ENCODE data around the gene CNTN2. TPM values are rescaled to one million over a fixed set of nuclear protein-coding genes. Genes with fewer than 3 reads are reported as not detected.

Gene CNTN2
- total RNA-seq, 2 experiments from 2014 or later, result not detected

- peak; percentile 98 for DNase-seq
- Mint-ChIP-seq H3K27ac (peak within 1 kb of the TSS; percentile 98), H3K4me3 (peak within 1 kb of the TSS; percentile 93), H3K27me3 (ENCODE audit: low read depth) (no peaks in the 10 kb centered on the region), H3K36me3 (ENCODE audit: low read depth) (no peaks in the 10 kb centered on the region), H3K9me3 (no peaks in the 10 kb centered on the region), H3K4me1 (ENCODE audit: low read depth) (peaks cover 32% of the 10 kb centered on the region)
- intact Hi-C loops (cut with micrococcal nuclease), result loop anchor here (1.0 to 10.0 kb wide), 13 partner anchors 19 to 710 kb away; partner anchors contain the start of genes DSTYK, MDM4 and PPP1R15B
- CTCF ChIA-PET, result interaction anchor here (0.7 to 2.5 kb wide), 10 partner anchors 8 to 149 kb away, joined by 3 to 12 read pairs (median 3); no protein-coding TSS in a partner anchor
Observed at GRCh38 chr1:205121660-205122488, 78.9 kb downstream of the CNTN2 start, which contains the start of gene RBBP5. TSS of gene RBBP5 (minus strand) at chr1:205121978. CDS start at chr1:205121873, 105 bp downstream.

DNA sequence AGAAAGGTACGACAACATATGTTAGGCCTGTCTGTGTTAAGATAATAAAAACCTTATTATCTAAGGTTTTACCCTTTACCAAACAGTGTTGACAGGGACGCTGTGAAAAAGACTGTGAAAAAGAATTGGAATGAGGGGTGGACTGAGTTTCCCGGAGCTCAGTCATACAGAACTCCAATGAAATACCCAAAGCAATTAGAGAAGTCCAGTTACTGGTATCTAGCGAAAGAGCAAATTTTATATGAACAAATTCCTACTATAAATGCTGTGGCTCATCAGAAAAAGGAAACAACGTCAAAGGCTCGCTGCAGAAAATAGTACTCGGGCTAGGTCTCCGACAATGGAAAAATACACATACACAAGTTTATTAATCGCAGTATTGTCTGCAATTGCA lies 79.5 kb downstream of the CNTN2 start:
- no peaks in the 10 kb centered on the region for H3K36me3 Mint-ChIP-seq (ENCODE audit: low read depth)
- DNase-seq, result no peak
- H3K27me3 Mint-ChIP-seq (ENCODE audit: low read depth), result no peaks in the 10 kb centered on the region
- intact Hi-C loops (cut with micrococcal nuclease), result loop anchor here (1.0 to 10.0 kb wide), 13 partner anchors 19 to 710 kb away; partner anchors contain the start of genes DSTYK, MDM4 and PPP1R15B
- no peaks in the 10 kb centered on the region for H3K9me3 Mint-ChIP-seq
- CTCF ChIA-PET, result interaction anchor here (1.1 to 1.9 kb wide), 7 partner anchors 19 to 203 kb away, joined by 3 to 11 read pairs (median 4); no protein-coding TSS in a partner anchor
- peaks cover 31% of the 10 kb centered on the region for H3K4me1 Mint-ChIP-seq (ENCODE audit: low read depth)
- peak overlapping the region; percentile 98 for H3K27ac Mint-ChIP-seq
- H3K4me3 Mint-ChIP-seq, result peak overlapping the region; percentile 93

DNA sequence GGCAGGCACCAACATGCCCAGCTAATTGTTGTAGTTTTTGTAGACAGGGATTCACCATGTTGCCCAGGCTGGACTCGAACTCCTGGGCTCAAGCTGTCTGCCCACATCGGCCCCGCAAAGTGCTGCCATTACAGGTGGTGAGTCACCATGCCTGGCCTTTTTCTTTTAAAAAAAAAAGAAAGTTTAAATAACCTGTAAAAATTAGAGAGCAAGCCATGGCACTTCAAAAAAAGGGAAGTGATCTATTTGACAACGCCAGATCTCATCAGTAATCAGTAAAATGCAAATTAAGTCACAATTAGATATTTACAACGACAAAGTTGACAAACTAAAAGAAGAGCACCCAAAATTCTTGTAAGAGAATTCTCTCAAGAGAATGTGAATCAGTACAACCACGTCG lies 81.7 kb downstream of the CNTN2 start:
- intact Hi-C loops (cut with micrococcal nuclease), result loop anchor here (5.0 to 10.0 kb wide), 4 partner anchors 73 to 712 kb away; partner anchors contain the start of genes MDM4 and PPP1R15B
- H3K27ac Mint-ChIP-seq, result no peak overlapping the region
- no peaks in the 10 kb centered on the region for H3K36me3 Mint-ChIP-seq (ENCODE audit: low read depth)
- DNase-seq, result no peak
- no peaks in the 10 kb centered on the region for H3K9me3 Mint-ChIP-seq
- CTCF ChIA-PET, result no interaction called here
- H3K4me1 Mint-ChIP-seq (ENCODE audit: low read depth), result peaks cover 23% of the 10 kb centered on the region
- H3K4me3 Mint-ChIP-seq, result no peak overlapping the region
- no peaks in the 10 kb centered on the region for H3K27me3 Mint-ChIP-seq (ENCODE audit: low read depth)

GRCh38 chr1:205127646-205128045 lies 84.6 kb downstream of the CNTN2 start:
- H3K9me3 Mint-ChIP-seq, result no peaks in the 10 kb centered on the region
- no peak for DNase-seq
- H3K4me1 Mint-ChIP-seq (ENCODE audit: low read depth), result peaks cover 4% of the 10 kb centered on the region
- H3K36me3 Mint-ChIP-seq (ENCODE audit: low read depth), result no peaks in the 10 kb centered on the region
- no peaks in the 10 kb centered on the region for H3K27me3 Mint-ChIP-seq (ENCODE audit: low read depth)
- no peak overlapping the region for H3K4me3 Mint-ChIP-seq
- H3K27ac Mint-ChIP-seq, result no peak overlapping the region
- CTCF ChIA-PET, result interaction anchor here (1.3 to 3.4 kb wide), 2 partner anchors 9 to 14 kb away, joined by 7 to 16 read pairs; no protein-coding TSS in a partner anchor
- intact Hi-C loops (cut with micrococcal nuclease), result loop anchor here (10.0 kb wide), 1 partner anchor 613 kb away; the partner anchor contains the start of gene MDM4

Other genes starting within 250 kb of the CNTN2 start
- under 1 TPM; 0.10 to 0.20 TPM for gene NFASC, start 172.3 kb upstream of the CNTN2 start, total RNA-seq
- 1 to 10 TPM; 3.7 to 3.9 TPM for gene TMEM81, start 41.2 kb downstream of the CNTN2 start, total RNA-seq
- gene RBBP5, start 78.8 kb downstream of the CNTN2 start, total RNA-seq, result 10 to 100 TPM; 26.0 to 27.5 TPM
- 10 to 100 TPM; 10.9 to 11.5 TPM for gene DSTYK, start 168.5 kb downstream of the CNTN2 start, total RNA-seq
- gene TMCC2, start 184.7 kb downstream of the CNTN2 start, total RNA-seq, result 10 to 100 TPM; 42.5 to 44.8 TPM